HEK293 (cell line): ENCODE results near the gene CDCA3.

Source experiments
- ATF2 ChIP-seq: fragments of 450-650 bp; formaldehyde crosslinking; IDR thresholded peaks from 2 replicates; pipeline ENCODE4 v1.5.1; 2016; ENCODE audit warnings: missing biosample characterization, missing genetic modification characterization, low read depth
- KLF8 ChIP-seq: fragments of 450-650 bp; formaldehyde crosslinking; IDR thresholded peaks from 2 replicates; pipeline ENCODE4 v1.5.1; 2016; ENCODE audit warnings: missing biosample characterization, missing genetic modification characterization
- PRDM1 ChIP-seq: fragments of 450-650 bp; formaldehyde crosslinking; IDR thresholded peaks from 2 replicates; pipeline ENCODE4; 2016; ENCODE audit warnings: missing biosample characterization, missing genetic modification characterization
- PRDM4 ChIP-seq: fragments of 450-650 bp; formaldehyde crosslinking; IDR thresholded peaks from 2 replicates; pipeline ENCODE4 v1.5.1; 2017; ENCODE audit warnings: missing biosample characterization, missing genetic modification characterization
- PRDM6 ChIP-seq: fragments of 450-650 bp; formaldehyde crosslinking; IDR thresholded peaks from 2 replicates; pipeline ENCODE4 v1.5.1; 2017; ENCODE audit warnings: missing biosample characterization, missing genetic modification characterization
- ZBTB1 ChIP-seq: fragments of 450-650 bp; formaldehyde crosslinking; IDR thresholded peaks from 2 replicates; pipeline ENCODE4 v1.5.1; 2016; ENCODE audit warnings: missing biosample characterization, missing genetic modification characterization
- ZBTB8A ChIP-seq: fragments of 450-650 bp; formaldehyde crosslinking; IDR thresholded peaks from 2 replicates; pipeline ENCODE4 v1.5.1; 2016; ENCODE audit warnings: missing biosample characterization, missing genetic modification characterization
- ZFHX2 ChIP-seq: fragments of 450-650 bp; formaldehyde crosslinking; conservative IDR thresholded peaks from 2 replicates; pipeline ENCODE4 v1.5.1; 2016; ENCODE audit warnings: missing biosample characterization, missing genetic modification characterization
- ZNF132 ChIP-seq: fragments of 450-650 bp; formaldehyde crosslinking; IDR thresholded peaks from 2 replicates; pipeline ENCODE4 v1.5.1; 2017; ENCODE audit warnings: missing biosample characterization, missing genetic modification characterization, borderline replicate concordance
- ZNF146 ChIP-seq: fragments of 450-650 bp; formaldehyde crosslinking; IDR thresholded peaks from 2 replicates; pipeline ENCODE4 v1.5.1; 2016; ENCODE audit warnings: missing biosample characterization, missing genetic modification characterization
- ZNF239 ChIP-seq: fragments of 450-650 bp; formaldehyde crosslinking; IDR thresholded peaks from 2 replicates; pipeline ENCODE4 v1.5.1; 2016; ENCODE audit warnings: missing biosample characterization, missing genetic modification characterization
- ZNF274 ChIP-seq, 2 experiments: fragments of 200-500 bp in 1 of 2; fragments of 450-650 bp in 1 of 2; sonication (Bioruptor generic) in 1 of 2; formaldehyde crosslinking in 1 of 2; IDR thresholded peaks; 2 replicates each; pipeline versions ENCODE4 v1.5.1 to v1.6.1; 2014 to 2016; ENCODE audit warnings: borderline replicate concordance in 1 of 2, inconsistent platforms in 1 of 2, low read length in 1 of 2, missing biosample characterization in 1 of 2, missing genetic modification characterization in 1 of 2
- ZNF302 ChIP-seq: fragments of 450-650 bp; formaldehyde crosslinking; IDR thresholded peaks from 2 replicates; pipeline ENCODE4 v1.5.1; 2016; ENCODE audit warnings: missing biosample characterization, missing genetic modification characterization, low read depth
- ZNF350 ChIP-seq: fragments of 450-650 bp; formaldehyde crosslinking; IDR thresholded peaks from 2 replicates; pipeline ENCODE4 v1.5.0; 2017; ENCODE audit warnings: missing biosample characterization, mild to moderate bottlenecking, missing genetic modification characterization
- ZNF394 ChIP-seq: fragments of 450-650 bp; formaldehyde crosslinking; IDR thresholded peaks from 2 replicates; pipeline ENCODE4 v1.5.1; 2016; ENCODE audit warnings: missing biosample characterization, missing genetic modification characterization, mild to moderate bottlenecking, moderate library complexity, borderline replicate concordance
- ZNF398 ChIP-seq: fragments of 450-650 bp; formaldehyde crosslinking; IDR thresholded peaks from 2 replicates; pipeline ENCODE4 v1.5.1; 2017; ENCODE audit warnings: missing biosample characterization, missing genetic modification characterization
- ZNF501 ChIP-seq: fragments of 450-650 bp; formaldehyde crosslinking; IDR thresholded peaks from 2 replicates; pipeline ENCODE4 v1.5.1; 2016; ENCODE audit warnings: missing biosample characterization, missing genetic modification characterization
- ZNF514 ChIP-seq: fragments of 450-650 bp; formaldehyde crosslinking; IDR thresholded peaks from 2 replicates; pipeline ENCODE4 v1.5.1; 2016; ENCODE audit warnings: missing biosample characterization, missing genetic modification characterization
- ZNF529 ChIP-seq: fragments of 450-650 bp; formaldehyde crosslinking; IDR thresholded peaks from 2 replicates; pipeline ENCODE4 v1.5.1; 2017; ENCODE audit warnings: missing genetic modification characterization, missing biosample characterization; ENCODE audit not compliant: insufficient replicate concordance
- ZNF585B ChIP-seq: fragments of 450-650 bp; formaldehyde crosslinking; IDR thresholded peaks from 2 replicates; pipeline ENCODE4 v1.5.1; 2016; ENCODE audit warnings: missing biosample characterization, missing genetic modification characterization
- ZNF600 ChIP-seq: fragments of 450-650 bp; formaldehyde crosslinking; IDR thresholded peaks from 2 replicates; pipeline ENCODE4 v1.5.1; 2016; ENCODE audit warnings: missing biosample characterization, missing genetic modification characterization
- ZNF626 ChIP-seq: fragments of 450-650 bp; sonication (Bioruptor Pico); formaldehyde crosslinking; IDR thresholded peaks from 2 replicates; pipeline ENCODE4 v1.5.1; 2018; ENCODE audit warnings: missing biosample characterization, missing genetic modification characterization, inconsistent platforms
- ZNF639 ChIP-seq: fragments of 450-650 bp; formaldehyde crosslinking; IDR thresholded peaks from 2 replicates; pipeline ENCODE4 v1.5.1; 2016; ENCODE audit warnings: missing biosample characterization, missing genetic modification characterization
- ZNF664 ChIP-seq: fragments of 450-650 bp; formaldehyde crosslinking; IDR thresholded peaks from 2 replicates; pipeline ENCODE4 v1.5.1; 2016; ENCODE audit warnings: missing biosample characterization, missing genetic modification characterization
- ZNF76 ChIP-seq: fragments of 450-650 bp; formaldehyde crosslinking; IDR thresholded peaks from 2 replicates; pipeline ENCODE4; 2016; ENCODE audit warnings: low read depth, missing biosample characterization, missing genetic modification characterization, borderline replicate concordance
- ZNF777 ChIP-seq: fragments of 450-650 bp; formaldehyde crosslinking; IDR thresholded peaks from 2 replicates; pipeline ENCODE4 v1.5.1; 2017; ENCODE audit warnings: missing biosample characterization, missing genetic modification characterization, borderline replicate concordance
- ZNF843 ChIP-seq: fragments of 450-650 bp; formaldehyde crosslinking; IDR thresholded peaks from 2 replicates; pipeline ENCODE4 v1.5.1; 2016; ENCODE audit warnings: missing biosample characterization, missing genetic modification characterization
- ZSCAN18 ChIP-seq: fragments of 450-650 bp; formaldehyde crosslinking; IDR thresholded peaks from 2 replicates; pipeline ENCODE4 v1.5.1; 2016; ENCODE audit warnings: missing biosample characterization, missing genetic modification characterization
- ZXDB ChIP-seq: fragments of 450-650 bp; formaldehyde crosslinking; IDR thresholded peaks from 2 replicates; pipeline ENCODE4 v1.5.1; 2016; ENCODE audit warnings: missing biosample characterization, missing genetic modification characterization

The CDCA3 gene

GRCh38 chr12:6828781-6829535 is 22.1 kb downstream of the CDCA3 start (continued):
- no peak; the same call in 1 of the 2 replicates for TF ChIP-seq ZNF639
- peak; percentile 84 for TF ChIP-seq ZXDB (tag by site-specific recombination)
- peak; percentile 85 for TF ChIP-seq ZNF398 (tag by site-specific recombination)
- no peak for TF ChIP-seq ZNF274 (IDR thresholded peaks at IDR 0.05; ENCODE audit: low read length)
- no peak for TF ChIP-seq ZNF274 (tag by site-specific recombination; IDR thresholded peaks at IDR 0.05; ENCODE audit: borderline replicate concordance)
- TF ChIP-seq ZNF350 (tag by site-specific recombination), result no peak
- TF ChIP-seq ZBTB8A, result peak; percentile 29
- TF ChIP-seq ZNF529, result no peak
- TF ChIP-seq ZSCAN18 (tag by site-specific recombination), result no peak
- 0 out of 2 replicates have a peak, but pooled peaks have one; percentile 16 for TF ChIP-seq PRDM4 (tag by site-specific recombination)
- TF ChIP-seq ZNF239 (tag by site-specific recombination), result no peak
- no peak for TF ChIP-seq ATF2 (tag by site-specific recombination)
- peak; percentile 7; the same call in 1 of the 2 replicates for TF ChIP-seq ZBTB1
- no peak for TF ChIP-seq ZNF585B (tag by site-specific recombination)
- TF ChIP-seq ZNF843 (tag by site-specific recombination), result peak; percentile 73; the same call in 1 of the 2 replicates
- TF ChIP-seq ZNF514, result no peak
- TF ChIP-seq ZNF664 (tag by site-specific recombination), result no peak
- TF ChIP-seq ZNF626 (tag by site-specific recombination), result no peak
- peak; percentile 89 for TF ChIP-seq ZNF600 (tag by site-specific recombination)
- no peak for TF ChIP-seq PRDM6 (tag by site-specific recombination)
- TF ChIP-seq ZNF501 (tag by site-specific recombination), result no peak
- no peak for TF ChIP-seq ZNF302
- TF ChIP-seq ZNF146 (tag by site-specific recombination), result peak; percentile 43
- TF ChIP-seq ZFHX2 (tag by site-specific recombination), result peak; percentile 100
- TF ChIP-seq ZNF777 (tag by site-specific recombination), result peak; percentile 6; the same call in 1 of the 2 replicates
- TF ChIP-seq PRDM1, result no peak
- peak; percentile 83 for TF ChIP-seq KLF8
- TF ChIP-seq ZNF132 (tag by site-specific recombination), result no peak
- TF ChIP-seq ZNF394 (tag by site-specific recombination), result no peak; the same call in 1 of the 2 replicates
- TF ChIP-seq ZNF76 (tag by site-specific recombination), result peak; percentile 21; the same call in 1 of the 2 replicates
